Adipocyte (in vitro differentiated cells): ENCODE measurements around the gene NONO.
"Not testable (repeated sequence)": the region's sequence is repeated elsewhere in the genome, so short reads cannot be mapped to it uniquely, and the experiment has no call there.

Source experiments
- DNase-seq: peaks from one replicate; pipeline ENCODE4 v3.0.0-alpha.2; 2015; ENCODE audit warnings: low read depth
- H3K27me3 ChIP-seq: replicated peaks from 2 replicates; pipeline ENCODE4 v1.7.0; 2013; ENCODE audit warnings: mild to moderate bottlenecking, low read length, moderate library complexity; ENCODE audit not compliant: control insufficient read depth, insufficient read depth
- H3K36me3 ChIP-seq: 2 replicates; pipeline ENCODE4 v1.7.0; 2013; ENCODE audit warnings: low read length, mild to moderate bottlenecking, moderate library complexity; ENCODE audit not compliant: control insufficient read depth, insufficient read depth, severe bottlenecking
- H3K4me1 ChIP-seq: 2 replicates; pipeline ENCODE4 v1.7.0; 2013; ENCODE audit warnings: mild to moderate bottlenecking, low read length, moderate library complexity; ENCODE audit not compliant: control insufficient read depth, insufficient read depth
- H3K4me3 ChIP-seq: 2 replicates; pipeline ENCODE4 v1.7.0; 2013; ENCODE audit warnings: mild to moderate bottlenecking, low read length, moderate library complexity
- H3K9ac ChIP-seq: 2 replicates; pipeline ENCODE4 v1.7.0; 2013; ENCODE audit warnings: mild to moderate bottlenecking, low read length, moderate library complexity
- H3K9me3 ChIP-seq: 2 replicates; pipeline ENCODE4 v1.7.0; 2013; ENCODE audit warnings: mild to moderate bottlenecking, low read length, moderate library complexity; ENCODE audit not compliant: control insufficient read depth

Gene NONO

GRCh38 chrX:71253253-71254091 is 30.0 kb upstream of the NONO start:
- H3K36me3 ChIP-seq: peaks cover 14% of the 10 kb centered on the region
- peak; percentile 65 for DNase-seq

GRCh38 chrX:71254092-71254963 is 29.1 kb upstream of the NONO start, which contains the start of gene ZMYM3:
ZMYM3 (minus strand) TSS chrX:71254140; CDS start chrX:71253255, 885 bp downstream.
- peaks cover 9% of the 10 kb centered on the region for H3K36me3 ChIP-seq
- H3K9me3 ChIP-seq: no peaks in the 10 kb centered on the region
- peaks cover 8% of the 10 kb centered on the region for H3K4me1 ChIP-seq
- peak within 1 kb of the TSS; percentile 89 for H3K4me3 ChIP-seq
- H3K9ac ChIP-seq: peak within 1 kb of the TSS; percentile 89
- DNase-seq: peak; percentile 90
- H3K27me3 ChIP-seq: no peaks in the 10 kb centered on the region

More at GRCh38 chrX:71253253-71254091, 30.0 kb upstream of the NONO start:
- Histone ChIP-seq H3K4me1 (peaks cover 8% of the 10 kb centered on the region), H3K9ac (peak overlapping the region; percentile 89), H3K27me3 (no peaks in the 10 kb centered on the region), H3K9me3 (no peaks in the 10 kb centered on the region), H3K4me3 (peak overlapping the region; percentile 89)

- DNase-seq: no peak
- no peaks in the 10 kb centered on the region for H3K36me3 ChIP-seq
- peaks cover 8% of the 10 kb centered on the region for H3K4me1 ChIP-seq
- H3K27me3 ChIP-seq: no peaks in the 10 kb centered on the region
- H3K9me3 ChIP-seq: no peaks in the 10 kb centered on the region
- H3K9ac ChIP-seq: no peak overlapping the region
- no peak overlapping the region for H3K4me3 ChIP-seq
These were observed 27.4 kb upstream of the NONO start for GRCh38 chrX:71256051-71256450.

- Histone ChIP-seq H3K9me3 (no peaks in the 10 kb centered on the region), H3K4me1 (peaks cover 8% of the 10 kb centered on the region), H3K9ac (no peak overlapping the region), H3K4me3 (no peak overlapping the region), H3K36me3 (no peaks in the 10 kb centered on the region), H3K27me3 (no peaks in the 10 kb centered on the region)
- DNase-seq: no peak
These were observed 26.6 kb upstream of the NONO start for GRCh38 chrX:71256856-71257255.

GRCh38 chrX:71268624-71269023 is 14.8 kb upstream of the NONO start:
- H3K9me3 ChIP-seq: peaks cover 16% of the 10 kb centered on the region
- H3K27me3 ChIP-seq, H3K9ac ChIP-seq, DNase-seq, H3K4me3 ChIP-seq, H3K4me1 ChIP-seq, H3K36me3 ChIP-seq: not testable (repeated sequence)

GRCh38 chrX:71269801-71270395 is 13.5 kb upstream of the NONO start:
- H3K4me3 ChIP-seq: no peak overlapping the region
- no peak for DNase-seq
- no peaks in the 10 kb centered on the region for H3K27me3 ChIP-seq
- no peak overlapping the region for H3K9ac ChIP-seq
- no peaks in the 10 kb centered on the region for H3K4me1 ChIP-seq
- H3K9me3 ChIP-seq: peaks cover 20% of the 10 kb centered on the region
- no peaks in the 10 kb centered on the region for H3K36me3 ChIP-seq

GRCh38 chrX:71272313-71272712 is 11.1 kb upstream of the NONO start:
- not testable (repeated sequence) for H3K27me3 ChIP-seq, DNase-seq, H3K4me1 ChIP-seq, H3K9ac ChIP-seq, H3K4me3 ChIP-seq, H3K36me3 ChIP-seq
- peaks cover 33% of the 10 kb centered on the region for H3K9me3 ChIP-seq

- H3K4me3 ChIP-seq, DNase-seq, H3K9ac ChIP-seq, H3K36me3 ChIP-seq, H3K4me1 ChIP-seq, H3K27me3 ChIP-seq: not testable (repeated sequence)
- peaks cover 12% of the 10 kb centered on the region for H3K9me3 ChIP-seq
These were observed 2.1 kb upstream of the NONO start for GRCh38 chrX:71281300-71281699.

GRCh38 chrX:71282514-71283402 is 677 bp upstream of the NONO start:
- Histone ChIP-seq H3K9ac (peak overlapping the region; percentile 98), H3K9me3 (peaks cover 4% of the 10 kb centered on the region), H3K4me1 (peaks cover 8% of the 10 kb centered on the region), H3K27me3 (peaks cover 2% of the 10 kb centered on the region), H3K4me3 (peak overlapping the region; percentile 91), H3K36me3 (peaks cover 3% of the 10 kb centered on the region)
- no peak for DNase-seq

GRCh38 chrX:71285929-71286328 is 2.5 kb downstream of the NONO start:
- H3K4me1 ChIP-seq: peaks cover 9% of the 10 kb centered on the region
- H3K27me3 ChIP-seq: peaks cover 2% of the 10 kb centered on the region
- DNase-seq: no peak
- peak overlapping the region; percentile 98 for H3K9ac ChIP-seq
- H3K9me3 ChIP-seq: no peaks in the 10 kb centered on the region
- H3K4me3 ChIP-seq: peak overlapping the region; percentile 91
- peaks cover 9% of the 10 kb centered on the region for H3K36me3 ChIP-seq
